ENCODE measurements around the gene OR1J4.

Gene OR1J4, protein sequence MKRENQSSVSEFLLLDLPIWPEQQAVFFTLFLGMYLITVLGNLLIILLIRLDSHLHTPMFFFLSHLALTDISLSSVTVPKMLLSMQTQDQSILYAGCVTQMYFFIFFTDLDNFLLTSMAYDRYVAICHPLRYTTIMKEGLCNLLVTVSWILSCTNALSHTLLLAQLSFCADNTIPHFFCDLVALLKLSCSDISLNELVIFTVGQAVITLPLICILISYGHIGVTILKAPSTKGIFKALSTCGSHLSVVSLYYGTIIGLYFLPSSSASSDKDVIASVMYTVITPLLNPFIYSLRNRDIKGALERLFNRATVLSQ

GRCh38 chr9:122518841-122519240 is at the start of gene OR1J4:
Gene OR1J4, plus strand, starts transcription at chr9:122519141. Its CDS starts 0 bp downstream, at chr9:122519141.
- Histone ChIP-seq H3K4me1 (ENCODE audit: control insufficient read depth, insufficient read depth, low read length) (no peaks in the 10 kb centered on the region), H3K27me3 (ENCODE audit: control insufficient read depth, insufficient read depth, low read length) (no peaks in the 10 kb centered on the region), H3K36me3 (ENCODE audit: control insufficient read depth, insufficient read depth, low read length) (no peaks in the 10 kb centered on the region), H3K9ac (ENCODE audit: low read length) (no peak within 1 kb of the TSS), H3K27ac (ENCODE audit: low read depth, low read length) (no peak within 1 kb of the TSS), H3K4me3 (ENCODE audit: low read length) (no peak within 1 kb of the TSS)

GRCh38 chr9:122474561-122474960 is 44.4 kb upstream of the OR1J4 start:
- H3K27me3 ChIP-seq (ENCODE audit: control insufficient read depth, insufficient read depth, low read length), result no peaks in the 10 kb centered on the region
- H3K4me1 ChIP-seq (ENCODE audit: control insufficient read depth, insufficient read depth, low read length), result no peaks in the 10 kb centered on the region
- no peak overlapping the region for H3K4me3 ChIP-seq (ENCODE audit: low read length)
- no peak overlapping the region for H3K27ac ChIP-seq (ENCODE audit: low read depth, low read length)
- H3K9ac ChIP-seq (ENCODE audit: low read length), result no peak overlapping the region
- H3K36me3 ChIP-seq (ENCODE audit: control insufficient read depth, insufficient read depth, low read length), result no peaks in the 10 kb centered on the region

GRCh38 chr9:122475717-122476116 is 43.2 kb upstream of the OR1J4 start:
- no peaks in the 10 kb centered on the region for H3K4me1 ChIP-seq (ENCODE audit: control insufficient read depth, insufficient read depth, low read length)
- no peaks in the 10 kb centered on the region for H3K27me3 ChIP-seq (ENCODE audit: control insufficient read depth, insufficient read depth, low read length)

DNA sequence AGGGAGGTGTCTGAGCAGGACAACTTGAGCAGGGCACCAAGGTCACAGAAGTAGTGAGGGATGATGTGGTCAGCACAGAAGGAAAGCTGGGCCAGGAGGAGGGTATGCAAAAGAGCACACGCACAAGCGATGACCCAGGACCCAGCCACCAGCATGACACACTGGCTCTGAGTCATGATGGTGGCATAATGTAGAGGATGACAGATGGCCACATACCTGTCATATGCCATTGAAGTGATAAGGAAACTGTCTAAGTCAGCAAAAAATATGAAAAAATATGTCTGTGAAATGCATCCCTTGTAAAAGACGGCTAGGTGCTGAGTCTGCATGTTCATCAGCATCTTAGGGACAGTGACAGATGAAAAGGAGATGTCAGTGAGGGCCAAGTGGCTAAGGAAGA is 41.6 kb upstream of the OR1J4 start:
- no peak overlapping the region for H3K9ac ChIP-seq (ENCODE audit: low read length)
- H3K36me3 ChIP-seq (ENCODE audit: control insufficient read depth, insufficient read depth, low read length), result no peaks in the 10 kb centered on the region
- H3K4me1 ChIP-seq (ENCODE audit: control insufficient read depth, insufficient read depth, low read length), result no peaks in the 10 kb centered on the region
- no peaks in the 10 kb centered on the region for H3K27me3 ChIP-seq (ENCODE audit: control insufficient read depth, insufficient read depth, low read length)
- no peak overlapping the region for H3K27ac ChIP-seq (ENCODE audit: low read depth, low read length)
- no peak overlapping the region for H3K4me3 ChIP-seq (ENCODE audit: low read length)

More at GRCh38 chr9:122475717-122476116, 43.2 kb upstream of the OR1J4 start:
- Histone ChIP-seq H3K27ac (ENCODE audit: low read depth, low read length) (no peak overlapping the region), H3K4me3 (ENCODE audit: low read length) (no peak overlapping the region), H3K36me3 (ENCODE audit: control insufficient read depth, insufficient read depth, low read length) (no peaks in the 10 kb centered on the region), H3K9ac (ENCODE audit: low read length) (no peak overlapping the region)

DNA sequence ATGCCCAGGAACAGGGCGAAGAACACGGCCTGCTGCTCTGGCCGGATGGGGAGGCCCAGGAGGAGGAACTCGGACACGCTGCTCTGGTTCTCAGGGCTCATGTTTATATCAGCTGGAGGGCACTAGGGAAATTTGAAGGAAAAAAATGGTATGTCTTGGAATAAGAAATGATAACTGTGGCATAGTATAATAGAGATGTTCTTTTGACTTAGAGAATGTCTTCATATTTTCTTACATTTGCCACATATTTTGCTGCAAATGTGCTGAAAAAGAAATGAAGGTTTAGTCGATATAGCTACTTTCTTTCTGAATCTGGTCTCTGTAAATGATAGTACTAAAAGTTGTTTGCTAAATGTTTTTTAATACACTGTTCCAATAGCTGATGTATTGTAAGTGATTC is 41.1 kb upstream of the OR1J4 start, which contains the start of gene OR1J1:
Gene OR1J1, minus strand, starts transcription at position 101 of the 400 bp plus-strand sequence. Its CDS starts 0 bp downstream, at position 101.
- no peaks in the 10 kb centered on the region for H3K36me3 ChIP-seq (ENCODE audit: control insufficient read depth, insufficient read depth, low read length)
- no peaks in the 10 kb centered on the region for H3K27me3 ChIP-seq (ENCODE audit: control insufficient read depth, insufficient read depth, low read length)
- H3K27ac ChIP-seq (ENCODE audit: low read depth, low read length), result no peak within 1 kb of the TSS
- H3K9ac ChIP-seq (ENCODE audit: low read length), result no peak within 1 kb of the TSS
- H3K4me3 ChIP-seq (ENCODE audit: low read length), result no peak within 1 kb of the TSS
- H3K4me1 ChIP-seq (ENCODE audit: control insufficient read depth, insufficient read depth, low read length), result no peaks in the 10 kb centered on the region

DNA sequence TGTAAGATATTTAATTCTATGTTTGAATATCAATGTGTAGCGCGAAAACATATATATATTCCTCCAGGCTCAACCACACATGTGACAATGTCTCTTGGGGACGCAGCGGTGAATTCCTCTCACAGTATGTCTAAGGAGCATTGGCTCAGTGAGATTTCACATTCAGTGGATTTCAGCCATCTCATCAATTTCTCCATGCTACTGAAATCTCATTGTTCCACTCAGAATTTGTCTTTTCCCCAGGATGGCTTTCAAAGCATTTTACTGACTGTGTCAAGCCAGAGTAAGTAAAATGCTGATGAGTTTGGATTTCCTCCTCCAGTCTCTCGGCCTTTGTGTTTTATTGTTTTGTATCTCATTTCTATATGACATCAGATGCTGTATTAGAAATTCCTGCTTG is 39.9 kb upstream of the OR1J4 start:
- Histone ChIP-seq H3K9ac (ENCODE audit: low read length) (no peak overlapping the region), H3K27me3 (ENCODE audit: control insufficient read depth, insufficient read depth, low read length) (no peaks in the 10 kb centered on the region), H3K4me3 (ENCODE audit: low read length) (no peak overlapping the region), H3K36me3 (ENCODE audit: control insufficient read depth, insufficient read depth, low read length) (no peaks in the 10 kb centered on the region), H3K27ac (ENCODE audit: low read depth, low read length) (no peak overlapping the region), H3K4me1 (ENCODE audit: control insufficient read depth, insufficient read depth, low read length) (no peaks in the 10 kb centered on the region)

DNA sequence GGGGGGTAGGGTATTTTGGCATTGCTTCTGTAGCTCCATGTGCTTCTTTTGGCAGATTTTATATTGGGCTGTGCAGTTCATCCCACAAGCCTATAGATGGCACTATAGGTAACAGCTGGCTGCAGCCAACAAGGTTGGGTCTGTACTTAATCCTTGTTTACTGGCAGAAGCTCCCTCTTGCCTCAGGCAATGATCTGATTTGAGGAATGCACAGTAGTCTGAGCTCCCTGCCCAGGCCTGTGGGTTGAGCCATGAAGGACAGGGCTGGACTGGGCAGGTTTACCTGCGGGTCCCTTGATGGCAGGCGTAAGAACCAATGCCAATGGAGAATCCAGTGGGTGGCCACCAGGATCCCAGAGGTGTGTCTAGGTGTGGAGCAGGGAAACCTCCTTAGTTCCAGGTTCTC is 20.1 kb upstream of the OR1J4 start:
- Histone ChIP-seq H3K36me3 (ENCODE audit: control insufficient read depth, insufficient read depth, low read length) (no peaks in the 10 kb centered on the region), H3K4me3 (ENCODE audit: low read length) (no peak overlapping the region), H3K9ac (ENCODE audit: low read length) (no peak overlapping the region), H3K4me1 (ENCODE audit: control insufficient read depth, insufficient read depth, low read length) (no peaks in the 10 kb centered on the region), H3K27ac (ENCODE audit: low read depth, low read length) (no peak overlapping the region), H3K27me3 (ENCODE audit: control insufficient read depth, insufficient read depth, low read length) (no peaks in the 10 kb centered on the region)

DNA sequence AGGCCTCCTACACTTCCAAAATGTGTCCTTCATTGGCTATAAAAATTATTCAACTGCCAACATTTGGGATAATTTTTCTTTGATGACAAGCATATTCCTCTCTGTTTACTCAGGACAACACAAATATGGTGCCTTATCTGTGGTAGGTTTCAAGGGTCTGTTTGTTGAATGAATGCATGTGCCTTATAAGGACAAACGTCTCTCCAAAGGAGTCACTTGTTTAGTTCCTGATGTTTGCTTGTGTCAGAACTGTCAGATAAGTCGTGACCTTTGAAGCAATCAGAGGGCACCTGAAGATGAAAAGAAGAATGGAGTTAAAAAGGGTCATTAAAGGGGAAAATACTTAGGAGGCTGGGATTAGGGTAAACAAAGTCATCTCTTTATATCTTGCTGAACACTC is 12.0 kb upstream of the OR1J4 start:
- H3K9ac ChIP-seq (ENCODE audit: low read length), result no peak overlapping the region
- no peak overlapping the region for H3K27ac ChIP-seq (ENCODE audit: low read depth, low read length)
- H3K4me1 ChIP-seq (ENCODE audit: control insufficient read depth, insufficient read depth, low read length), result no peaks in the 10 kb centered on the region
- H3K4me3 ChIP-seq (ENCODE audit: low read length), result no peak overlapping the region
- H3K27me3 ChIP-seq (ENCODE audit: control insufficient read depth, insufficient read depth, low read length), result peaks cover 3% of the 10 kb centered on the region
- H3K36me3 ChIP-seq (ENCODE audit: control insufficient read depth, insufficient read depth, low read length), result no peaks in the 10 kb centered on the region

DNA sequence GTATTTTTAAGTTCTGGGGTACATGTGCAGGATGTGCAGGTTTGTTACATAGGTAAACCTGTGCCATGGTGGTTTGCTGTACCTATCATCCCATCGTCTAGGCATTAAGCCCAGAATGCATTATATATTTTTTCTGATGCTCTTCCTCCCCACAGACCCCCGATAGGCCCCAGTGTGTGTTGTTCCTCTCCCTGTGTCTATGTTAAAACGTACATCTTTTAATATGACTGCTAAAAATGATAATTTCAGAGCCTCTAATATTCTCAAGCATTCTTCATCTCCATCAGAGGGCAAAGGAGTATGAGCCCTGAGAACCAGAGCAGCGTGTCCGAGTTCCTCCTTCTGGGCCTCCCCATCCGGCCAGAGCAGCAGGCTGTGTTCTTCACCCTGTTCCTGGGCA is 8.4 kb upstream of the OR1J4 start, which contains the start of gene OR1J2:
Gene OR1J2, plus strand, starts transcription at position 301 of the 400 bp plus-strand sequence. Its CDS starts 0 bp downstream, at position 301.
- H3K36me3 ChIP-seq (ENCODE audit: control insufficient read depth, insufficient read depth, low read length), result no peaks in the 10 kb centered on the region
- H3K4me3 ChIP-seq (ENCODE audit: low read length), result no peak within 1 kb of the TSS
- H3K4me1 ChIP-seq (ENCODE audit: control insufficient read depth, insufficient read depth, low read length), result no peaks in the 10 kb centered on the region
- H3K27me3 ChIP-seq (ENCODE audit: control insufficient read depth, insufficient read depth, low read length), result peaks cover 3% of the 10 kb centered on the region
- no peak within 1 kb of the TSS for H3K9ac ChIP-seq (ENCODE audit: low read length)
- H3K27ac ChIP-seq (ENCODE audit: low read depth, low read length), result no peak within 1 kb of the TSS

DNA sequence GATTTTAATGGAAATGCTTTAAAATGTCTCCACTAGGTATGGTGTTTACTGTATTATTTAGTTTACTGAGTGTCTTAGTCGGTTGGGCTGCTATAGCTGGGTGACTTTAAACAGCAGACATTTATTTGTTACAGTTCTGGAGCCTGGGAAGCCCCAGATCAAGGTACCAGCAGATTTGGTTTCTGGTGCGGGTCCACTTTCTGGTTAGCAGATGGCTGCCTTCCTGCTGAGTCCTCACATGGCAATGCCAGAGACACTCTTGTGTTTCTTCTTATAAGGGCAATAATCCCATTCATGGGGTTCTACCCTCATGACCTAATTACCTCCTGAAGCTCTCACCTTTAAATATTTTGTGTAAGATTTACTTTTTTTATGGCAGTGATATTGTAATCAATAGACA is 715 bp upstream of the OR1J4 start:
- no peaks in the 10 kb centered on the region for H3K36me3 ChIP-seq (ENCODE audit: control insufficient read depth, insufficient read depth, low read length)
- H3K4me3 ChIP-seq (ENCODE audit: low read length), result no peak overlapping the region
- no peak overlapping the region for H3K9ac ChIP-seq (ENCODE audit: low read length)
- no peaks in the 10 kb centered on the region for H3K27me3 ChIP-seq (ENCODE audit: control insufficient read depth, insufficient read depth, low read length)
- H3K27ac ChIP-seq (ENCODE audit: low read depth, low read length), result no peak overlapping the region
- H3K4me1 ChIP-seq (ENCODE audit: control insufficient read depth, insufficient read depth, low read length), result no peaks in the 10 kb centered on the region

GRCh38 chr9:122519376-122519775 is 435 bp downstream of the OR1J4 start:
- no peaks in the 10 kb centered on the region for H3K36me3 ChIP-seq (ENCODE audit: control insufficient read depth, insufficient read depth, low read length)
- H3K27ac ChIP-seq (ENCODE audit: low read depth, low read length), result no peak overlapping the region
- no peaks in the 10 kb centered on the region for H3K4me1 ChIP-seq (ENCODE audit: control insufficient read depth, insufficient read depth, low read length)
- no peak overlapping the region for H3K9ac ChIP-seq (ENCODE audit: low read length)
- no peaks in the 10 kb centered on the region for H3K27me3 ChIP-seq (ENCODE audit: control insufficient read depth, insufficient read depth, low read length)
- H3K4me3 ChIP-seq (ENCODE audit: low read length), result no peak overlapping the region

GRCh38 chr9:122526602-122527001 is 7.7 kb downstream of the OR1J4 start:
- Histone ChIP-seq H3K9ac (ENCODE audit: low read length) (no peak overlapping the region), H3K27ac (ENCODE audit: low read depth, low read length) (no peak overlapping the region), H3K4me1 (ENCODE audit: control insufficient read depth, insufficient read depth, low read length) (no peaks in the 10 kb centered on the region), H3K36me3 (ENCODE audit: control insufficient read depth, insufficient read depth, low read length) (no peaks in the 10 kb centered on the region), H3K4me3 (ENCODE audit: low read length) (no peak overlapping the region), H3K27me3 (ENCODE audit: control insufficient read depth, insufficient read depth, low read length) (no peaks in the 10 kb centered on the region)

DNA sequence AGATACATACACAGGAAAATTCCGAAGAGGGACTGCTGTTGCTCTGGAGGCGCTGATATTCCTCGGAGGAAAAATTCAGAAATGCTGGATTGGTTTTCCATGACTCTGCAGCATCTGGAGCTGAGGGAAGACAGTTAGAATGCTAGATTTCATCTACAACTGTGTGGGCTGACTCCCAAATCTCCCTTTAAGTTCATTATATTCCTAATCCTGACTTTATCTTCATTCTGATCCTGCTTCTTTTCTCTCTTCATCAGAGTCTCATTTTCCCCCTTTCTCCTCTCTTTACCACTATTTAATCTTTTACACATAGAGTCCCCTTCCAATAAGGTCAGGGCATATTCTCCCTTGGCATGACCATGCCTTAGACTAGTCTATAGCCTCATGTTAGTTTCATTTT is 8.3 kb downstream of the OR1J4 start, which contains the start of gene OR1N1:
Gene OR1N1, minus strand, starts transcription at position 101 of the 400 bp plus-strand sequence. Its CDS starts 0 bp downstream, at position 101.
- H3K4me1 ChIP-seq (ENCODE audit: control insufficient read depth, insufficient read depth, low read length), result no peaks in the 10 kb centered on the region
- no peak within 1 kb of the TSS for H3K27ac ChIP-seq (ENCODE audit: low read depth, low read length)
- no peak within 1 kb of the TSS for H3K9ac ChIP-seq (ENCODE audit: low read length)
- H3K36me3 ChIP-seq (ENCODE audit: control insufficient read depth, insufficient read depth, low read length), result no peaks in the 10 kb centered on the region
- no peaks in the 10 kb centered on the region for H3K27me3 ChIP-seq (ENCODE audit: control insufficient read depth, insufficient read depth, low read length)
- no peak within 1 kb of the TSS for H3K4me3 ChIP-seq (ENCODE audit: low read length)
